Body of pancreas (tissue), 4 donors: ENCODE data around the gene FGF14. TPM values are rescaled to one million over a fixed set of nuclear protein-coding genes. Genes with fewer than 3 reads are reported as not detected.

Experiments
- ATAC-seq: fragments of 150-250 bp; one replicate; pipeline ENCODE4 v1.9.1; 2016
- DNase-seq, 4 donors: peaks; one replicate each; pipeline ENCODE4 v3.0.0-alpha.2; 2019
- H3K27ac ChIP-seq, 4 donors: fragments of 200-600 bp; sonication (generic); 1 replicate in 3 of 4; 2 replicates in 1 of 4; pipeline versions ENCODE4 v1.5.1 to v1.6.1; 2016 to 2019; ENCODE audit warnings: mild to moderate bottlenecking in 1 of 4, mixed read lengths in 1 of 4, moderate library complexity in 1 of 4
- H3K27me3 ChIP-seq, 2 donors: fragments of 200-600 bp; sonication (generic); one replicate each; pipeline ENCODE4 v1.6.0; 2016; ENCODE audit warnings: mild to moderate bottlenecking in 1 of 2
- H3K36me3 ChIP-seq, 2 donors: fragments of 200-600 bp; sonication (generic); replicated peaks in 1 of 2; 2 replicates each; pipeline ENCODE4 v1.5.1; 2016; ENCODE audit warnings: low read depth in 2 of 2; ENCODE audit not compliant: insufficient read depth in 1 of 2
- H3K4me1 ChIP-seq: fragments of 200-600 bp; sonication (generic); one replicate; pipeline ENCODE4 v1.6.0; 2016
- H3K4me3 ChIP-seq, 2 donors: fragments of 200-600 bp; sonication (generic); 1 replicate in 1 of 2; 2 replicates in 1 of 2; pipeline ENCODE4 v1.5.1; 2016 to 2019
- H3K9me3 ChIP-seq, 3 donors: fragments of 200-600 bp; sonication (generic); 1 replicate in 2 of 3; 2 replicates in 1 of 3; pipeline ENCODE4 v1.5.1; 2016
- POLR2A ChIP-seq, 3 donors: fragments of 450-650 bp; IDR thresholded peaks; one replicate each; pipeline ENCODE4 v1.6.1; 2016; ENCODE audit warnings: antibody characterized with exemption in 3 of 3, mild to moderate bottlenecking in 2 of 3
- WGBS, 2 donors: methylation state at CpG; one replicate each; pipeline ENCODE4 v1.1.5; 2017; 5-methylcytosine and 5-hydroxymethylcytosine counted together
- intact Hi-C: fragments of 100-400 bp; cut with DNase I; formaldehyde crosslinking; loops from one replicate; pipeline ENCODE4 v1.15.1; 2023
- total RNA-seq, 2 donors: library from RNA; depleted of rRNA; stranded (reverse); fragments of >200 nt; gene quantifications; one replicate each; pipeline ENCODE4 v1.1.0, GENCODE V29; 2016
- TF ChIP-seq, protein P1 (sequence below), 7 experiments: fragments of 450-650 bp in 4 of 7; fragments of 200-600 bp in 3 of 7; sonication (generic) in 3 of 7; IDR thresholded peaks; one replicate each; pipeline ENCODE4 v1.5.1; 2016 to 2019; ENCODE audit warnings: antibody characterized with exemption in 7 of 7

Gene FGF14
- total RNA-seq, 2 donors from 2014 or later = under 0.01 to 0.52 TPM

DNA sequence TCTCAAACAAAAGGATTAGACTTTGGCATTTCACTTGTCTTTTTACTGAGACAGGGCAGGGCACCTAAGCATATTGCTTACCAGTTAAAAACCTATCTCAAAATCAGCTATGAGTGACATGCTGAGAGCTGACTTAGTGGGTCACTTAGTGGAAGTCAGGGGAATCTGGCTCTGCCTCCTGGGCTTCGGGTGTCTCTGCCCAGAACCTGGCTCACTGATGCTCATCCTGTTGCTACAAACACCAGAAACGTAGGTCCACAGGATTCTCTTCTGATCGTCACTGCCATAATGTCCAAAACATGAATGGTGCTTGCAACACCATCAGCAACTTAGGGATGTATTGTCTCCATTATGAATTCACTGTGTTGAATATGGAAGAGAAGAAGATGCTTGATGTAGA, 673.2 kb downstream of the FGF14 start:
- DNase-seq (no peak), ATAC-seq (no peak)
- no peaks in the 10 kb centered on the region for H3K9me3 ChIP-seq
- no peaks in the 10 kb centered on the region for H3K36me3 ChIP-seq
- H3K27ac ChIP-seq = no peak overlapping the region
- no peaks in the 10 kb centered on the region for H3K27me3 ChIP-seq
- H3K4me3 ChIP-seq = no peak overlapping the region
- 53 to 59% methylated on average over 2 to 3 of the region's 3 CpGs for WGBS, 2 donors
- no peaks in the 10 kb centered on the region for H3K4me1 ChIP-seq
- intact Hi-C loops = no loop called here
- TF ChIP-seq, protein P1, sequence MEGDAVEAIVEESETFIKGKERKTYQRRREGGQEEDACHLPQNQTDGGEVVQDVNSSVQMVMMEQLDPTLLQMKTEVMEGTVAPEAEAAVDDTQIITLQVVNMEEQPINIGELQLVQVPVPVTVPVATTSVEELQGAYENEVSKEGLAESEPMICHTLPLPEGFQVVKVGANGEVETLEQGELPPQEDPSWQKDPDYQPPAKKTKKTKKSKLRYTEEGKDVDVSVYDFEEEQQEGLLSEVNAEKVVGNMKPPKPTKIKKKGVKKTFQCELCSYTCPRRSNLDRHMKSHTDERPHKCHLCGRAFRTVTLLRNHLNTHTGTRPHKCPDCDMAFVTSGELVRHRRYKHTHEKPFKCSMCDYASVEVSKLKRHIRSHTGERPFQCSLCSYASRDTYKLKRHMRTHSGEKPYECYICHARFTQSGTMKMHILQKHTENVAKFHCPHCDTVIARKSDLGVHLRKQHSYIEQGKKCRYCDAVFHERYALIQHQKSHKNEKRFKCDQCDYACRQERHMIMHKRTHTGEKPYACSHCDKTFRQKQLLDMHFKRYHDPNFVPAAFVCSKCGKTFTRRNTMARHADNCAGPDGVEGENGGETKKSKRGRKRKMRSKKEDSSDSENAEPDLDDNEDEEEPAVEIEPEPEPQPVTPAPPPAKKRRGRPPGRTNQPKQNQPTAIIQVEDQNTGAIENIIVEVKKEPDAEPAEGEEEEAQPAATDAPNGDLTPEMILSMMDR (IDR thresholded peaks at IDR 0.05) = no peak
- TF ChIP-seq POLR2A (IDR thresholded peaks at IDR 0.05) = no peak

DNA sequence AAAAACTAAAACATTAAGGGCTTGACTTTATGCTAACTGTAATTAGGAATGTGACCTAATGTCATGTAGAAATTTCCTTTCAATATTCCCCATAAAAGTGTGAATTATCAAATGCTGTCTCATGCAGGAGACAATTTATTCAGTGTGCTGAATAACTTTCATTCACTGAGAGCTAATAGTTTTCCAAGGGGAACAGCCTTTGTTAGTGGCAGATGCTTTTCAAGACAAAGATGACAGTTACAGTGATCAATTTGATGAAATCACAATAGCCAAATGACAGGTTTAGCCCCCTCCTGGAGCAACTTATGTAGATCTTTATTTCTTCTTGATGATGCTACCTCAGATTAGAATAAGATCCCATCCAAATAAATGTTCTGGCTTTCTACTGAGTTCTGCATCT, 673.8 kb downstream of the FGF14 start:
- ATAC-seq = no peak
- DNase-seq = no peak

DNA sequence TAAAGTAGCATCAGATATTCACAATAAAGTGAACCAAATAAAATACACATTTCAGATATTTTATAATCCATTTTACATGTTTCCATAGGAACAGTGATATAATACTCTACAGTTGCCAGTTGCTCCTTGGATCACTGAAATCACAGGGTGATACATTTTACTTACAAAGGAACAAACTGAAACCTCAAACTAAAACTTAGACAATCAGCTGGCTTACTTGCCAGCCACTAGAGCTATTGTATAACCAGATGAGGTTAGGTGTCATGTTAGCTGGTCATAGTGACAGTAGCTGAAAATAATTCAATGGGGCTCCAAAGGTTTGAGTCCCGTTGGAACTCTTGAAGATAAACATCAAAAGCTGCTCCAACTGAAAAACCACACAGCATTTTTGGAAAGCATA, 674.7 kb downstream of the FGF14 start:
- H3K27ac ChIP-seq = no peak overlapping the region
- WGBS, 2 donors = 20 to 25% methylated on average over 1 of the region's 1 CpG
- ATAC-seq (no peak), DNase-seq (no peak)
- H3K27me3 ChIP-seq = no peaks in the 10 kb centered on the region
- no peaks in the 10 kb centered on the region for H3K9me3 ChIP-seq
- intact Hi-C loops = no loop called here
- TF ChIP-seq, protein P1 (IDR thresholded peaks at IDR 0.05) = no peak
- TF ChIP-seq POLR2A (IDR thresholded peaks at IDR 0.05) = no peak
- no peaks in the 10 kb centered on the region for H3K4me1 ChIP-seq
- H3K4me3 ChIP-seq = no peak overlapping the region
- H3K36me3 ChIP-seq = no peaks in the 10 kb centered on the region

More for the DNA sequence above, 673.8 kb downstream of the FGF14 start:
- H3K4me1 ChIP-seq = no peaks in the 10 kb centered on the region
- H3K27me3 ChIP-seq = no peaks in the 10 kb centered on the region
- no peaks in the 10 kb centered on the region for H3K9me3 ChIP-seq
- intact Hi-C loops = no loop called here
- H3K27ac ChIP-seq = no peak overlapping the region
- no peak overlapping the region for H3K4me3 ChIP-seq
- H3K36me3 ChIP-seq = no peaks in the 10 kb centered on the region
- TF ChIP-seq, protein P1 (IDR thresholded peaks at IDR 0.05) = no peak

DNA sequence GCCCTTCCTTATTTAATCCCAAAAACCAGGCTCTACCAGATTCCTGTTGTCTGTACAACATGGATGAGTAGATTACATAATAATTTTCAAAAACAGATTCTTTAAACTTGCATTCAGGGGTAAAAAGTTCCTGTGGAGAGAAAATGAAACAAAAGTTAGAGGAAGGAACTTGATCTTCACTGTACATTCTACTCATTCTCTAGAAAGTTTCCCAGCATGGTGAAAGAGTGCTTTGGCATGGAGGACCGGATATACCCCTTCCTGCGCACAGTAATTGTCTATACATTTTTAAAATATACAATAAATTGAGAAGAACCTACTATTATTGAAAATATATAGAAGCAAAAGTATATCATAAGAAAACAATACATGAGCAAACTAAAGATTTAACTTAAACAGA, 675.2 kb downstream of the FGF14 start:
- TF ChIP-seq POLR2A (IDR thresholded peaks at IDR 0.05) = no peak
- TF ChIP-seq, protein P1 (IDR thresholded peaks at IDR 0.05) = no peak
- DNase-seq (no peak), ATAC-seq (no peak)
- Histone ChIP-seq H3K36me3 (no peaks in the 10 kb centered on the region), H3K4me1 (no peaks in the 10 kb centered on the region), H3K27me3 (no peaks in the 10 kb centered on the region), H3K4me3 (no peak overlapping the region), H3K9me3 (no peaks in the 10 kb centered on the region), H3K27ac (no peak overlapping the region)
- 61 to 75% methylated on average over 2 of the region's 2 CpGs for WGBS, 2 donors
- intact Hi-C loops = no loop called here

DNA sequence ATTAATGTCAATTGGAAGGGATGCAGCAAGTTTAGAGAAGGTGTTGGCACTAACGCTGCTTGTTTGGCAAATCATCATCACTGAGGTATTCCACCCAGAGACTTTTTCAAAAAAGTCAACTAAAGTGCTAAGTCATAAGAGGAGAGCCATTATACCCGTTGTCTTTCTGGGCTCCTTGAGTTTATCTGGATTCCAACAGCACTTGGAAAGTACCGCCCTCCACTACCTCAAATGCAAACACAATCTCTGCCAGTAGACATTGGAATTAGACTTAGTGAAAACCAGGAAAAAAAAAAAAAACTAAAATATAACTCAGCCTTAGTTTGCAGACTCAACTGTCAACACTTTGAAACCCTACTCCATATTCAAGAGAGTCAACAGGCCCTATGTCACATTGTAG, 683.4 kb downstream of the FGF14 start:
- Histone ChIP-seq H3K27me3 (no peaks in the 10 kb centered on the region), H3K4me1 (no peaks in the 10 kb centered on the region), H3K27ac (no peak overlapping the region), H3K4me3 (no peak overlapping the region), H3K36me3 (no peaks in the 10 kb centered on the region), H3K9me3 (no peaks in the 10 kb centered on the region)
- no peak for DNase-seq
- TF ChIP-seq POLR2A (IDR thresholded peaks at IDR 0.05) = no peak
- TF ChIP-seq, protein P1 (IDR thresholded peaks at IDR 0.05) = no peak
- no peak for ATAC-seq
- 57 to 76% methylated on average over 3 of the region's 3 CpGs for WGBS, 2 donors
- intact Hi-C loops = no loop called here
